SK-N-SH treated with all-trans-retinoic acid at 6 μM for 48 hours (cell line): ENCODE data around the gene NDUFS4.

Experiments used
- ATAC-seq: fragments of 200-7000 bp; cut with Tn5 transposase; 3 replicates; pipeline ENCODE4 v1.9.1; 2020; ENCODE audit warnings: mild to moderate bottlenecking, moderate library complexity
- ARNTL ChIP-seq: fragments of 450-650 bp; formaldehyde crosslinking; IDR thresholded peaks from 2 replicates; pipeline ENCODE4 v1.5.0; 2020; ENCODE audit warnings: low read depth, mild to moderate bottlenecking, moderate library complexity, borderline replicate concordance
- BACH2 ChIP-seq: fragments of 250-450 bp; sonication (Bioruptor Pico); IDR thresholded peaks from 2 replicates; pipeline ENCODE4 v1.9.0; 2021; ENCODE audit warnings: mild to moderate bottlenecking, borderline replicate concordance
- ESRRG ChIP-seq: fragments of 250-450 bp; sonication (Bioruptor Pico); IDR thresholded peaks from 2 replicates; pipeline ENCODE4 v1.6.1; 2021; ENCODE audit warnings: mild to moderate bottlenecking
- GLIS3 ChIP-seq: fragments of 250-450 bp; sonication (Bioruptor Pico); IDR thresholded peaks from 2 replicates; pipeline ENCODE4 v1.5.0; 2020; ENCODE audit warnings: mild to moderate bottlenecking, moderate library complexity
- ISL1 ChIP-seq: fragments of 250-450 bp; sonication (Bioruptor Pico); IDR thresholded peaks from 2 replicates; pipeline ENCODE4 v2.1.2; 2022; ENCODE audit warnings: mild to moderate bottlenecking, moderate library complexity
- OSR1 ChIP-seq: fragments of 250-450 bp; sonication (Bioruptor Pico); IDR thresholded peaks from 2 replicates; pipeline ENCODE4 v1.8.0; 2022; ENCODE audit warnings: moderate library complexity, mild to moderate bottlenecking, inconsistent platforms
- PPARA ChIP-seq: fragments of 250-450 bp; sonication (Bioruptor Pico); IDR thresholded peaks from 2 replicates; pipeline ENCODE4 v1.5.0; 2020; ENCODE audit warnings: mild to moderate bottlenecking, borderline replicate concordance
- SNAI2 ChIP-seq: fragments of 250-450 bp; sonication (Bioruptor Pico); IDR thresholded peaks from 2 replicates; pipeline ENCODE4 v1.5.0; 2020; ENCODE audit warnings: mild to moderate bottlenecking, moderate library complexity
- TCF4 ChIP-seq: fragments of 250-450 bp; sonication (Bioruptor Pico); IDR thresholded peaks from 2 replicates; pipeline ENCODE4 v1.8.0; 2021; ENCODE audit warnings: mild to moderate bottlenecking, moderate library complexity, borderline replicate concordance
- TOX ChIP-seq: fragments of 250-450 bp; sonication (Bioruptor Pico); IDR thresholded peaks from 2 replicates; pipeline ENCODE4 v1.8.0; 2021; ENCODE audit warnings: mild to moderate bottlenecking, moderate library complexity, borderline replicate concordance
- ZC3H10 ChIP-seq: fragments of 250-450 bp; sonication (Bioruptor Pico); IDR thresholded peaks from 2 replicates; pipeline ENCODE4 v1.5.1; 2021; ENCODE audit warnings: mild to moderate bottlenecking, moderate library complexity
- ZFP3 ChIP-seq: fragments of 250-450 bp; sonication (Bioruptor Pico); IDR thresholded peaks from 2 replicates; pipeline ENCODE4 v1.5.0; 2020; ENCODE audit warnings: mild to moderate bottlenecking, moderate library complexity
- ZFP30 ChIP-seq: fragments of 450-650 bp; formaldehyde crosslinking; IDR thresholded peaks from 2 replicates; pipeline ENCODE4 v1.5.0; 2022; ENCODE audit warnings: mild to moderate bottlenecking, moderate library complexity
- ZNF8 ChIP-seq: fragments of 450-650 bp; formaldehyde crosslinking; IDR thresholded peaks from 2 replicates; pipeline ENCODE4 v1.5.0; 2020; ENCODE audit warnings: mild to moderate bottlenecking, moderate library complexity
- TF ChIP-seq, protein P1 (sequence below): fragments of 250-450 bp; sonication (Bioruptor Pico); IDR thresholded peaks from 2 replicates; pipeline ENCODE4 v1.5.1; 2021; ENCODE audit warnings: mild to moderate bottlenecking, moderate library complexity
- TF ChIP-seq, protein P2 (sequence below): fragments of 250-450 bp; sonication (Bioruptor Pico); IDR thresholded peaks from 2 replicates; pipeline ENCODE4 v1.8.0; 2020; ENCODE audit warnings: mild to moderate bottlenecking, moderate library complexity, borderline replicate concordance
- TF ChIP-seq, protein P3 (sequence below): fragments of 250-450 bp; sonication (Bioruptor Pico); IDR thresholded peaks from 2 replicates; pipeline ENCODE4 v1.5.0; 2020; ENCODE audit warnings: mild to moderate bottlenecking, moderate library complexity
- TF ChIP-seq, protein P4 (sequence below): fragments of 250-450 bp; sonication (Bioruptor Pico); IDR thresholded peaks from 2 replicates; pipeline ENCODE4 v1.5.1; 2020; ENCODE audit warnings: low read depth, mild to moderate bottlenecking, moderate library complexity

The NDUFS4 gene

DNA sequence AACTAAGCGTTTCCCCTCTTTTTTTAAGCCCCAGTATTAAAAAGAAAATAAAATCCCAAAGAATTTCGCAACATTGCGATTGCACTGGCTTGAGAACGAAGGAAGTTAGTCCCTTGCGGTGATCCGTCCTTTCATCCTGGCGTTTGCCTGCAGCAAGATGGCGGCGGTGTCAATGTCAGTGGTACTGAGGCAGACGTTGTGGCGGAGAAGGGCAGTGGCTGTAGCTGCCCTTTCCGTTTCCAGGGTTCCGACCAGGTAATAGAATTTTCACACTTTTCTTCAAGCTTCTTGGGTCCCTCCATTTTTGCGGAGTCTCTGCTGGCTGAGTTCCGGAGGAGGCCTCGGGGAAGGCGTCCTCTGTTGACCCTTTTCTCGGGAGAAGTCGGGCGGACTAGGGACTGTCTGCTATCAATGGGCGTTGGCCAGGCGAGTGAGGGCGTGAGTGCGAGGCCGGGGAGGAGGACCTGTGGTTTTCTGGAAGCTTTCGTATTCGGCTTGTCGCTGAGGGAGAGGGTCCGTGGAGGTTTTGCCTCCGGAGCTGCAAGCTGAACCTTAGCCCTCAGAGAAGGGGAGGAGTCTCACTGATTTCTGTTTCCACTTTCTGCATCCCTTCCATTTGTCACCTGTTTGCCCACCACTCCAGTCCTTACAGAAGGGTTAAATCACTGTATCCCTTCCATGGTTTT is at the start of gene NDUFS4:
Gene NDUFS4 (plus strand): TSS at position 134 of the 686 bp plus-strand sequence. CDS start 24 bp downstream, at position 158.
- peak; percentile 97 for ATAC-seq

DNA sequence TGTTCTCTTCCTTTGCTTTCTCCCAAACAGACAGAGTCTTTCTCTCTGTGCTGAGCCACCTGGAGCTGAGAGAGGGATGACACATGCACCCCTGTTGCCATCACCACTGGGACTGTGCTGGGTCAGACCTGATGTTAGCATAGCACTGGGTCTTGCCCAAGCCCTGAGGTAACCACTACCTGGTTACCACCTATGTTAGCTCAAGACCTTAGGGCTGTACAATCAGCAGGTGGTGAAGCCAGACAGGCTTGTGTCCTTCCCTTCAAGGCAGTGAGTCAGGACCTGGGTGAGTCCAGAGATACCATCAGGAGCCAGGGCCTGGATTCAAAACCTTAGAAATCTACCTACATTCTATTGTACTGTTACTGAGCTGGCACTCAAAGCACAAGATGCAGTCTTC is 47.9 kb upstream of the NDUFS4 start:
- TF ChIP-seq ARNTL (CRISPR knock-in tag): no peak
- no peak for TF ChIP-seq TCF4 (CRISPR knock-in tag)
- no peak for TF ChIP-seq ISL1 (CRISPR knock-in tag)
- no peak for TF ChIP-seq ZC3H10 (CRISPR knock-in tag)
- no peak for TF ChIP-seq PPARA (CRISPR knock-in tag)
- TF ChIP-seq ZFP30 (CRISPR knock-in tag): no peak
- no peak for TF ChIP-seq TOX (CRISPR knock-in tag)
- no peak for TF ChIP-seq BACH2
- no peak for TF ChIP-seq SNAI2 (CRISPR knock-in tag)
- TF ChIP-seq ZFP3 (CRISPR knock-in tag): no peak
- TF ChIP-seq, protein P1, sequence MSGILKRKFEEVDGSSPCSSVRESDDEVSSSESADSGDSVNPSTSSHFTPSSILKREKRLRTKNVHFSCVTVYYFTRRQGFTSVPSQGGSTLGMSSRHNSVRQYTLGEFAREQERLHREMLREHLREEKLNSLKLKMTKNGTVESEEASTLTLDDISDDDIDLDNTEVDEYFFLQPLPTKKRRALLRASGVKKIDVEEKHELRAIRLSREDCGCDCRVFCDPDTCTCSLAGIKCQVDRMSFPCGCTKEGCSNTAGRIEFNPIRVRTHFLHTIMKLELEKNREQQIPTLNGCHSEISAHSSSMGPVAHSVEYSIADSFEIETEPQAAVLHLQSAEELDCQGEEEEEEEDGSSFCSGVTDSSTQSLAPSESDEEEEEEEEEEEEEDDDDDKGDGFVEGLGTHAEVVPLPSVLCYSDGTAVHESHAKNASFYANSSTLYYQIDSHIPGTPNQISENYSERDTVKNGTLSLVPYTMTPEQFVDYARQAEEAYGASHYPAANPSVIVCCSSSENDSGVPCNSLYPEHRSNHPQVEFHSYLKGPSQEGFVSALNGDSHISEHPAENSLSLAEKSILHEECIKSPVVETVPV (CRISPR knock-in tag): no peak
- ATAC-seq: no peak

More for the DNA sequence above, at the start of gene NDUFS4:
- TF ChIP-seq ESRRG (CRISPR knock-in tag) (no peak), GLIS3 (no peak), PPARA (CRISPR knock-in tag) (no peak), ZNF8 (CRISPR knock-in tag) (no peak), ZFP3 (CRISPR knock-in tag) (no peak), ZFP30 (CRISPR knock-in tag) (no peak)
- TF ChIP-seq, protein P1 (CRISPR knock-in tag): no peak
- TF ChIP-seq, protein P2, sequence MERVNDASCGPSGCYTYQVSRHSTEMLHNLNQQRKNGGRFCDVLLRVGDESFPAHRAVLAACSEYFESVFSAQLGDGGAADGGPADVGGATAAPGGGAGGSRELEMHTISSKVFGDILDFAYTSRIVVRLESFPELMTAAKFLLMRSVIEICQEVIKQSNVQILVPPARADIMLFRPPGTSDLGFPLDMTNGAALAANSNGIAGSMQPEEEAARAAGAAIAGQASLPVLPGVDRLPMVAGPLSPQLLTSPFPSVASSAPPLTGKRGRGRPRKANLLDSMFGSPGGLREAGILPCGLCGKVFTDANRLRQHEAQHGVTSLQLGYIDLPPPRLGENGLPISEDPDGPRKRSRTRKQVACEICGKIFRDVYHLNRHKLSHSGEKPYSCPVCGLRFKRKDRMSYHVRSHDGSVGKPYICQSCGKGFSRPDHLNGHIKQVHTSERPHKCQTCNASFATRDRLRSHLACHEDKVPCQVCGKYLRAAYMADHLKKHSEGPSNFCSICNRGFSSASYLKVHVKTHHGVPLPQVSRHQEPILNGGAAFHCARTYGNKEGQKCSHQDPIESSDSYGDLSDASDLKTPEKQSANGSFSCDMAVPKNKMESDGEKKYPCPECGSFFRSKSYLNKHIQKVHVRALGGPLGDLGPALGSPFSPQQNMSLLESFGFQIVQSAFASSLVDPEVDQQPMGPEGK: no peak

DNA sequence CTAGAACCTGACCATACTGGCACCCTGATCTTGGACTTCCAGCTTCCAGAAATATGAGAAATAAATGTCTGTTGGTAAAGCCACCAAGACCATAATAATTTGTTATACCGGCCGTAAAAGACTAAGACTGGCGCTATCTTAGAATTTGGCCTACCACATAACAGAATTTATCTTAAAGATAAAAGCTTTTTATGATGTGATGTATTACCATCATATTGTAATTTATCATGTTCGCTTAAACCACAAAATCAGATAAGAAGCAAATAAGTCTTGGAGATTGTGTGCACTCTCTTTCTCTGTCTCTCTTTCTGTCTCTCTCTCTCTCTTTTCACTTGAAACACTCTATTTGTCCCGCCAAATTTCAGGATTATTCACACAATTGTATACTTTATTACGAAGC is 44.5 kb upstream of the NDUFS4 start:
- TF ChIP-seq, protein P3, sequence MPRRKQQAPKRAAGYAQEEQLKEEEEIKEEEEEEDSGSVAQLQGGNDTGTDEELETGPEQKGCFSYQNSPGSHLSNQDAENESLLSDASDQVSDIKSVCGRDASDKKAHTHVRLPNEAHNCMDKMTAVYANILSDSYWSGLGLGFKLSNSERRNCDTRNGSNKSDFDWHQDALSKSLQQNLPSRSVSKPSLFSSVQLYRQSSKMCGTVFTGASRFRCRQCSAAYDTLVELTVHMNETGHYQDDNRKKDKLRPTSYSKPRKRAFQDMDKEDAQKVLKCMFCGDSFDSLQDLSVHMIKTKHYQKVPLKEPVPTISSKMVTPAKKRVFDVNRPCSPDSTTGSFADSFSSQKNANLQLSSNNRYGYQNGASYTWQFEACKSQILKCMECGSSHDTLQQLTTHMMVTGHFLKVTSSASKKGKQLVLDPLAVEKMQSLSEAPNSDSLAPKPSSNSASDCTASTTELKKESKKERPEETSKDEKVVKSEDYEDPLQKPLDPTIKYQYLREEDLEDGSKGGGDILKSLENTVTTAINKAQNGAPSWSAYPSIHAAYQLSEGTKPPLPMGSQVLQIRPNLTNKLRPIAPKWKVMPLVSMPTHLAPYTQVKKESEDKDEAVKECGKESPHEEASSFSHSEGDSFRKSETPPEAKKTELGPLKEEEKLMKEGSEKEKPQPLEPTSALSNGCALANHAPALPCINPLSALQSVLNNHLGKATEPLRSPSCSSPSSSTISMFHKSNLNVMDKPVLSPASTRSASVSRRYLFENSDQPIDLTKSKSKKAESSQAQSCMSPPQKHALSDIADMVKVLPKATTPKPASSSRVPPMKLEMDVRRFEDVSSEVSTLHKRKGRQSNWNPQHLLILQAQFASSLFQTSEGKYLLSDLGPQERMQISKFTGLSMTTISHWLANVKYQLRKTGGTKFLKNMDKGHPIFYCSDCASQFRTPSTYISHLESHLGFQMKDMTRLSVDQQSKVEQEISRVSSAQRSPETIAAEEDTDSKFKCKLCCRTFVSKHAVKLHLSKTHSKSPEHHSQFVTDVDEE (CRISPR knock-in tag): no peak
- TF ChIP-seq OSR1 (CRISPR knock-in tag) (no peak), TOX (CRISPR knock-in tag) (no peak), SNAI2 (CRISPR knock-in tag) (no peak), ZC3H10 (CRISPR knock-in tag) (no peak)
- ATAC-seq: no peak

DNA sequence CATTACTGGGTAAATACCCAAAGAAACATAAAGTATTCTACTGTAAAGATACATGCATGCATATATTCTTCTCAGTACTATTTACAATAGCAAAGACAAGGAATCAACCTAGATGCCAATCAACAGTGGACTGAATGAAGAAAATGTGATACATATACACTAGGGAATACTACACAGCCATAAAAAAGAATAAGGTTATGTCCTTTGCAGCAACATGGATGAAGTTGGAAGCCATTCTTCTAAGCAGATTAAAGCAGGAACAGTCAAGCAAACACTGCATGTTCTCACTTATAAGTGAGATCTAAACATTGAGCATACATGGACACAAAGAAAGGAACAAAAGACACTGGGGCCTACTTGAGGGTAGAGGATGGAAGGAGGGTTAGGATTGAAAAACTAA is 39.6 kb upstream of the NDUFS4 start:
- TF ChIP-seq, protein P4, sequence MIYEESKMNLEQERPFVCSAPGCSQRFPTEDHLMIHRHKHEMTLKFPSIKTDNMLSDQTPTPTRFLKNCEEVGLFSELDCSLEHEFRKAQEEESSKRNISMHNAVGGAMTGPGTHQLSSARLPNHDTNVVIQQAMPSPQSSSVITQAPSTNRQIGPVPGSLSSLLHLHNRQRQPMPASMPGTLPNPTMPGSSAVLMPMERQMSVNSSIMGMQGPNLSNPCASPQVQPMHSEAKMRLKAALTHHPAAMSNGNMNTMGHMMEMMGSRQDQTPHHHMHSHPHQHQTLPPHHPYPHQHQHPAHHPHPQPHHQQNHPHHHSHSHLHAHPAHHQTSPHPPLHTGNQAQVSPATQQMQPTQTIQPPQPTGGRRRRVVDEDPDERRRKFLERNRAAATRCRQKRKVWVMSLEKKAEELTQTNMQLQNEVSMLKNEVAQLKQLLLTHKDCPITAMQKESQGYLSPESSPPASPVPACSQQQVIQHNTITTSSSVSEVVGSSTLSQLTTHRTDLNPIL (CRISPR knock-in tag): no peak
- TF ChIP-seq ESRRG (CRISPR knock-in tag) (no peak), TCF4 (CRISPR knock-in tag) (no peak), ZC3H10 (CRISPR knock-in tag) (no peak), SNAI2 (CRISPR knock-in tag) (no peak), GLIS3 (no peak), ZFP3 (CRISPR knock-in tag) (no peak)
- TF ChIP-seq, protein P1 (CRISPR knock-in tag): no peak
- TF ChIP-seq, protein P2: no peak
- no peak for ATAC-seq
